ENCODE measurements around the gene ATG7.

DNA sequence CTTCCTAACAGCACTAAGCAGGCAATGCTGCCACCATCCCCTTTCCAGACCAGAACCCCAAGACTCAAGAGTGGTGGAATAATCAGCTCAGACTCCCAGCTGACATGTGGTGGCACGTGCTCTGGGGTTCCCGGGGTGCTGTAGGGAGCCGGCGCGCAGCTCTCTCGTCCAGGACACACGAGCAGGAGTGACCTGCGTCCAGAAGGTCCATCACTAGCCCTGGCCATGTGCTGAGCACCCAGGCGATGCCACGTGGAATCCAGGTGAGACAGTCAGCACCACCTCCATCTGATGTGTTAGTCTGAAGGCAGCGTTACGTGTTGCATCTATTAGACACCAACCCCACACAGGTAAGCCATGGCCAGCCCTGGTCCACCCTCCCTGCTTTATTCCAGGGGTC is 293.3 kb downstream of the ATG7 start:
- TF ChIP-seq CTCF (IDR thresholded peaks at IDR 0.05; ENCODE audit: insufficient read depth, low read length, poor library complexity, severe bottlenecking) (no peak), EZH2phosphoT487 (conservative IDR thresholded peaks at IDR 0.05; ENCODE audit: low read length) (no peak)

Data from SU-DHL-6 (cell line).